Neural cell (in vitro differentiated cells): ENCODE results near the gene HYAL1. TPM values are rescaled to one million over a fixed set of nuclear protein-coding genes. Genes with fewer than 3 reads are reported as not detected.

Experiments used
- H2AFZ ChIP-seq: fragments of 200-600, 300-800 bp; sonication (generic), shearing (Covaris generic); 2 replicates; pipeline ENCODE4 v1.6.0; 2014; ENCODE audit warnings: low read depth, mild to moderate bottlenecking, antibody characterized with exemption, low read length, moderate library complexity
- H3F3A ChIP-seq: fragments of 200-600 bp; shearing (Covaris generic); 2 replicates; pipeline ENCODE4 v1.6.1; 2016; ENCODE audit warnings: mild to moderate bottlenecking, moderate library complexity, mixed read lengths, antibody characterized with exemption, low read length; ENCODE audit not compliant: insufficient read depth, poor library complexity, severe bottlenecking
- H3K27ac ChIP-seq: fragments of 200-600, 300-800 bp; sonication (generic), shearing (Covaris generic); 2 replicates; pipeline ENCODE4 v1.5.1; 2014; ENCODE audit warnings: mild to moderate bottlenecking, low read length, moderate library complexity
- H3K27me3 ChIP-seq: fragments of 300-800, 200-600 bp; sonication (generic), shearing (Covaris generic); 2 replicates; pipeline ENCODE4 v1.6.0; 2014; ENCODE audit warnings: mild to moderate bottlenecking, low read depth, low read length, moderate library complexity; ENCODE audit not compliant: insufficient read depth
- H3K36me3 ChIP-seq: fragments of 300-800, 200-600 bp; sonication (generic), shearing (Covaris generic); 2 replicates; pipeline ENCODE4 v1.5.1; 2014; ENCODE audit warnings: mild to moderate bottlenecking, antibody characterized with exemption, low read length, moderate library complexity; ENCODE audit not compliant: insufficient read depth
- H3K4me2 ChIP-seq: fragments of 300-800, 200-600 bp; sonication (generic), shearing (Covaris generic); 2 replicates; pipeline ENCODE4 v1.6.0; 2014; ENCODE audit warnings: mild to moderate bottlenecking, low read length
- H3K4me3 ChIP-seq: fragments of 300-800, 200-600 bp; sonication (generic), shearing (Covaris generic); 2 replicates; pipeline ENCODE4 v1.5.1; 2014; ENCODE audit warnings: mild to moderate bottlenecking, low read length, moderate library complexity
- H3K79me2 ChIP-seq: fragments of 200-600 bp; shearing (Covaris generic); replicated peaks from 2 replicates; pipeline ENCODE4 v1.6.0; 2014; ENCODE audit warnings: mild to moderate bottlenecking, low read length, moderate library complexity; ENCODE audit not compliant: insufficient read depth
- H3K9ac ChIP-seq: fragments of 300-800, 200-600 bp; sonication (generic), shearing (Covaris generic); 2 replicates; pipeline ENCODE4 v1.6.1; 2016; ENCODE audit warnings: mild to moderate bottlenecking, low read length, mixed read lengths
- H3K9me2 ChIP-seq: fragments of 200-600 bp; shearing (Covaris generic); 2 replicates; pipeline ENCODE4 v1.6.1; 2016; ENCODE audit warnings: mild to moderate bottlenecking, low read length, mixed read lengths; ENCODE audit not compliant: insufficient read depth
- H3K9me3 ChIP-seq: fragments of 200-600, 300-800 bp; sonication (generic), shearing (Covaris generic); 2 replicates; pipeline ENCODE4 v1.6.1; 2016; ENCODE audit warnings: mild to moderate bottlenecking, mixed run types, low read length, moderate library complexity, mixed read lengths
- H4K20me1 ChIP-seq: fragments of 200-600 bp; shearing (Covaris generic); 2 replicates; pipeline ENCODE4 v1.6.1; 2016; ENCODE audit warnings: mild to moderate bottlenecking, mixed run types; ENCODE audit not compliant: insufficient read depth
- EP300 ChIP-seq: fragments of 450-650 bp; conservative IDR thresholded peaks from 2 replicates; pipeline ENCODE4 v1.6.1; 2014; ENCODE audit warnings: antibody characterized with exemption, mild to moderate bottlenecking, moderate library complexity; ENCODE audit not compliant: poor library complexity, severe bottlenecking
- EZH2 ChIP-seq: fragments of 200-600, 300-800 bp; shearing (Covaris generic), sonication (generic); IDR thresholded peaks from 2 replicates; pipeline ENCODE4 v1.6.1; 2014; ENCODE audit warnings: antibody characterized with exemption, low read length, borderline replicate concordance, mild to moderate bottlenecking; ENCODE audit not compliant: insufficient read depth, poor library complexity, severe bottlenecking
- MXI1 ChIP-seq: fragments of 450-650 bp; conservative IDR thresholded peaks from 2 replicates; pipeline ENCODE4 v1.6.1; 2014; ENCODE audit warnings: antibody characterized with exemption, mild to moderate bottlenecking; ENCODE audit not compliant: poor library complexity, severe bottlenecking
- POLR2AphosphoS5 ChIP-seq: IDR thresholded peaks from 2 replicates; pipeline ENCODE4 v1.6.1; 2012
- RAD21 ChIP-seq: fragments of 450-650 bp; conservative IDR thresholded peaks from 2 replicates; pipeline ENCODE4 v1.6.1; 2014; ENCODE audit warnings: antibody characterized with exemption, mild to moderate bottlenecking, moderate library complexity
- SMC3 ChIP-seq: fragments of 450-650 bp; conservative IDR thresholded peaks from 2 replicates; pipeline ENCODE4 v1.6.1; 2014; ENCODE audit warnings: antibody characterized with exemption, mild to moderate bottlenecking, moderate library complexity; ENCODE audit not compliant: poor library complexity
- TAF1 ChIP-seq: IDR thresholded peaks from 2 replicates; pipeline ENCODE4 v1.6.1; 2012; ENCODE audit warnings: low read depth
- polyA plus RNA-seq: library from polyadenylated mRNA; depleted of rRNA; stranded (reverse); fragments of >200 nt; gene quantifications from 2 replicates; pipeline ENCODE4 v1.2.3, GENCODE V29; 2014
- TF ChIP-seq, protein P1 (sequence below): IDR thresholded peaks from 2 replicates; pipeline ENCODE4 v1.6.1; 2012; ENCODE audit warnings: borderline replicate concordance
- TF ChIP-seq, protein P2 (sequence below): fragments of 450-650 bp; IDR thresholded peaks from 2 replicates; pipeline ENCODE4 v1.5.1; 2014; ENCODE audit warnings: antibody characterized with exemption, mild to moderate bottlenecking, moderate library complexity; ENCODE audit not compliant: poor library complexity, severe bottlenecking

HYAL1 gene
- polyA plus RNA-seq, 1 donor from 2014 or later, result 2.2 TPM

DNA sequence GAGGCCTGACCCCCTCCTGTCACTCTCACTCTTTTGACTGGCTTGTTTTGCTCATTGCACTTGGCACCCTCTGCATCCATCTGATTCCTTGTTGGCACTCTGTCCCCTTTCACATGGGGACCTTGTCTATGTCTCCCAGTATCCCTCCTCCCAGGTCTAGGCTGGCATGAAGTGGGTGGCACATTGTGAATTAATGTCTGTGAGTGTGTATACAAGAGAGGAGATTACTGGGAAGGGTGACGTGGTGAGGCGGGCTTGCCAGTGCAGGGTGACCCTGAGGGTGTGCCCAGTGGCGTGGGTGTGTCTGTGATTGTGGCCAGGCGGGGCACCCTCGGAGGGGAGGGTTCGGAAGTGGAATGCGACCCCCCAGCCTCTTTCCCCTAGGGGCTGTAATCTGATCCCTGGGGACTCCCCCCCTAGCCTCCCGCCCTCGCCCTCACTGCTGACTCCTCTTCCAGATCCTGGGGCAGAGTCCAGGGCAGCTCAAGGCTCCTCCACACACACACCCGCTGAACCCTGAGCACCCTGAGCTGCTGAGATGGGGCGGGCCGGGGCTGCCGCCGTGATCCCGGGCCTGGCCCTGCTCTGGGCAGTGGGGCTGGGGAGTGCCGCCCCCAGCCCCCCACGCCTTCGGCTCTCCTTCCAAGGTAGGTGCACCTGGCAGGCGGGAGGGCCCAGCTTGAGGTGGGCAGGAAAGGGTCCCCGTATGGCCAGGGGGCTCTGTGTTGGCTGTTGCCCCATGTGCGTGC lies 34.5 kb downstream of the HYAL1 start, which contains the start of gene SEMA3B:
TSS of gene SEMA3B (plus strand) at position 445 of the 749 bp plus-strand sequence. CDS start at position 539, 94 bp downstream.
- Histone ChIP-seq H3K4me3 (no peak within 1 kb of the TSS), H2AFZ (no peak within 1 kb of the TSS), H3K27ac (no peak within 1 kb of the TSS), H3K4me2 (no peak within 1 kb of the TSS), H3F3A (no peaks in the 10 kb centered on the region), H3K9ac (no peak within 1 kb of the TSS), H4K20me1 (no peaks in the 10 kb centered on the region), H3K79me2 (no peaks in the 10 kb centered on the region), H3K27me3 (peaks cover under 1% of the 10 kb centered on the region), H3K9me2 (no peaks in the 10 kb centered on the region), H3K36me3 (no peaks in the 10 kb centered on the region), H3K9me3 (no peaks in the 10 kb centered on the region)
- no peak for TF ChIP-seq EZH2
- TF ChIP-seq, protein P1, sequence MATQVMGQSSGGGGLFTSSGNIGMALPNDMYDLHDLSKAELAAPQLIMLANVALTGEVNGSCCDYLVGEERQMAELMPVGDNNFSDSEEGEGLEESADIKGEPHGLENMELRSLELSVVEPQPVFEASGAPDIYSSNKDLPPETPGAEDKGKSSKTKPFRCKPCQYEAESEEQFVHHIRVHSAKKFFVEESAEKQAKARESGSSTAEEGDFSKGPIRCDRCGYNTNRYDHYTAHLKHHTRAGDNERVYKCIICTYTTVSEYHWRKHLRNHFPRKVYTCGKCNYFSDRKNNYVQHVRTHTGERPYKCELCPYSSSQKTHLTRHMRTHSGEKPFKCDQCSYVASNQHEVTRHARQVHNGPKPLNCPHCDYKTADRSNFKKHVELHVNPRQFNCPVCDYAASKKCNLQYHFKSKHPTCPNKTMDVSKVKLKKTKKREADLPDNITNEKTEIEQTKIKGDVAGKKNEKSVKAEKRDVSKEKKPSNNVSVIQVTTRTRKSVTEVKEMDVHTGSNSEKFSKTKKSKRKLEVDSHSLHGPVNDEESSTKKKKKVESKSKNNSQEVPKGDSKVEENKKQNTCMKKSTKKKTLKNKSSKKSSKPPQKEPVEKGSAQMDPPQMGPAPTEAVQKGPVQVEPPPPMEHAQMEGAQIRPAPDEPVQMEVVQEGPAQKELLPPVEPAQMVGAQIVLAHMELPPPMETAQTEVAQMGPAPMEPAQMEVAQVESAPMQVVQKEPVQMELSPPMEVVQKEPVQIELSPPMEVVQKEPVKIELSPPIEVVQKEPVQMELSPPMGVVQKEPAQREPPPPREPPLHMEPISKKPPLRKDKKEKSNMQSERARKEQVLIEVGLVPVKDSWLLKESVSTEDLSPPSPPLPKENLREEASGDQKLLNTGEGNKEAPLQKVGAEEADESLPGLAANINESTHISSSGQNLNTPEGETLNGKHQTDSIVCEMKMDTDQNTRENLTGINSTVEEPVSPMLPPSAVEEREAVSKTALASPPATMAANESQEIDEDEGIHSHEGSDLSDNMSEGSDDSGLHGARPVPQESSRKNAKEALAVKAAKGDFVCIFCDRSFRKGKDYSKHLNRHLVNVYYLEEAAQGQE, result no peak
- TF ChIP-seq EP300, result no peak
- no peak for TF ChIP-seq RAD21
- no peak for TF ChIP-seq POLR2AphosphoS5
- no peak for TF ChIP-seq TAF1
- TF ChIP-seq MXI1, result no peak
- TF ChIP-seq, protein P2, sequence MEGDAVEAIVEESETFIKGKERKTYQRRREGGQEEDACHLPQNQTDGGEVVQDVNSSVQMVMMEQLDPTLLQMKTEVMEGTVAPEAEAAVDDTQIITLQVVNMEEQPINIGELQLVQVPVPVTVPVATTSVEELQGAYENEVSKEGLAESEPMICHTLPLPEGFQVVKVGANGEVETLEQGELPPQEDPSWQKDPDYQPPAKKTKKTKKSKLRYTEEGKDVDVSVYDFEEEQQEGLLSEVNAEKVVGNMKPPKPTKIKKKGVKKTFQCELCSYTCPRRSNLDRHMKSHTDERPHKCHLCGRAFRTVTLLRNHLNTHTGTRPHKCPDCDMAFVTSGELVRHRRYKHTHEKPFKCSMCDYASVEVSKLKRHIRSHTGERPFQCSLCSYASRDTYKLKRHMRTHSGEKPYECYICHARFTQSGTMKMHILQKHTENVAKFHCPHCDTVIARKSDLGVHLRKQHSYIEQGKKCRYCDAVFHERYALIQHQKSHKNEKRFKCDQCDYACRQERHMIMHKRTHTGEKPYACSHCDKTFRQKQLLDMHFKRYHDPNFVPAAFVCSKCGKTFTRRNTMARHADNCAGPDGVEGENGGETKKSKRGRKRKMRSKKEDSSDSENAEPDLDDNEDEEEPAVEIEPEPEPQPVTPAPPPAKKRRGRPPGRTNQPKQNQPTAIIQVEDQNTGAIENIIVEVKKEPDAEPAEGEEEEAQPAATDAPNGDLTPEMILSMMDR, result no peak
- TF ChIP-seq SMC3, result no peak

DNA sequence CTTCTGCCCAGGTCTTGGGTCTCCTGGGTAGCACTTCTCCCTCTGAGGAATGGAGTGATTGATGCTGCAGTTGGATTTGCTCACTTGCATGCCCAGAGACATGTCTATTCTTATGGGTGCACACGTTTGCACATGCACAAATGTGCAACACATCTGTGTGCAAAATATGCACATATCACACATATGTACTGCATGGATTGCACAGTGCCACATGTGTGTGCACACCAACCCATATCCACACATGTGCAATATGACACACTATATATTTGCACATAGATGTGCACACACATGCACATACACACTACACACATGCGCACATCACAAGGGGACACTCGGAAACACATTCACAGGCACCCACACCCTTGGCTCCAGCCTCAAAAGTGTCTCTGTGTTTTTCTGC lies 35.1 kb downstream of the HYAL1 start:
- no peaks in the 10 kb centered on the region for H3K9me3 ChIP-seq
- no peaks in the 10 kb centered on the region for H3K79me2 ChIP-seq
- H3K4me3 ChIP-seq, result no peak overlapping the region
- H4K20me1 ChIP-seq, result no peaks in the 10 kb centered on the region
- no peak overlapping the region for H2AFZ ChIP-seq
- no peaks in the 10 kb centered on the region for H3F3A ChIP-seq
- H3K27ac ChIP-seq, result no peak overlapping the region
- no peaks in the 10 kb centered on the region for H3K27me3 ChIP-seq
- TF ChIP-seq RAD21 (no peak), POLR2AphosphoS5 (no peak)
- TF ChIP-seq, protein P1, result no peak
- H3K9ac ChIP-seq, result no peak overlapping the region
- H3K36me3 ChIP-seq, result no peaks in the 10 kb centered on the region
- no peaks in the 10 kb centered on the region for H3K9me2 ChIP-seq
- H3K4me2 ChIP-seq, result no peak overlapping the region
